ENCODE measurements around the gene CDC34. TPM values are rescaled to one million over a fixed set of nuclear protein-coding genes. Genes with fewer than 3 reads are reported as not detected.

The CDC34 gene
- total and polyA plus RNA-seq, 4 donors = 35.5 to 92.0 (median 86.1) TPM

GRCh38 chr19:508204-509150, 23.1 kb upstream of the CDC34 start:
- 59% methylated on average over 31 of the region's 32 CpGs for WGBS (ENCODE audit: insufficient coverage)
- Histone ChIP-seq H3K4me1 (ENCODE audit: control insufficient read depth, insufficient read depth, low read length) (peaks cover 49% of the 10 kb centered on the region), H3K36me3 (ENCODE audit: control insufficient read depth, insufficient read depth, low read length) (peaks cover 46% of the 10 kb centered on the region), H3K4me3 (ENCODE audit: low read depth, low read length) (peak overlapping the region; percentile 95), H3K27me3 (ENCODE audit: control insufficient read depth, insufficient read depth, low read length) (no peaks in the 10 kb centered on the region), H3K9me3 (ENCODE audit: control insufficient read depth, insufficient read depth, low read length) (no peaks in the 10 kb centered on the region), H3K27ac (ENCODE audit: low read depth, low read length) (no peak overlapping the region)
- no peak for DNase-seq (ENCODE audit: low read depth in 4 of 6, low spot score in 6 of 6)

- peak in 3 of 6 donors; percentile 43 to 87 (median 82) for DNase-seq (ENCODE audit: low read depth in 4 of 6, low spot score in 6 of 6)
- H3K4me1 ChIP-seq (ENCODE audit: control insufficient read depth, insufficient read depth, low read length) = peaks cover 49% of the 10 kb centered on the region
- H3K27me3 ChIP-seq (ENCODE audit: control insufficient read depth, insufficient read depth, low read length) = no peaks in the 10 kb centered on the region
- peak overlapping the region; percentile 61 for H3K27ac ChIP-seq (ENCODE audit: low read depth, low read length)
- H3K9me3 ChIP-seq (ENCODE audit: control insufficient read depth, insufficient read depth, low read length) = no peaks in the 10 kb centered on the region
- no peak overlapping the region for H3K4me3 ChIP-seq (ENCODE audit: low read depth, low read length)
- peaks cover 64% of the 10 kb centered on the region for H3K36me3 ChIP-seq (ENCODE audit: control insufficient read depth, insufficient read depth, low read length)
- WGBS (ENCODE audit: insufficient coverage) = 14% methylated on average over 16 of the region's 21 CpGs
Measured at GRCh38 chr19:510606-511100, 20.9 kb upstream of the CDC34 start.

GRCh38 chr19:511101-511851, 20.3 kb upstream of the CDC34 start:
- peak overlapping the region; percentile 61 for H3K27ac ChIP-seq (ENCODE audit: low read depth, low read length)
- H3K27me3 ChIP-seq (ENCODE audit: control insufficient read depth, insufficient read depth, low read length) = no peaks in the 10 kb centered on the region
- H3K36me3 ChIP-seq (ENCODE audit: control insufficient read depth, insufficient read depth, low read length) = peaks cover 64% of the 10 kb centered on the region
- H3K4me1 ChIP-seq (ENCODE audit: control insufficient read depth, insufficient read depth, low read length) = peaks cover 47% of the 10 kb centered on the region
- H3K9me3 ChIP-seq (ENCODE audit: control insufficient read depth, insufficient read depth, low read length) = no peaks in the 10 kb centered on the region
- WGBS (ENCODE audit: insufficient coverage) = 49% methylated on average over 18 of the region's 30 CpGs
- DNase-seq (ENCODE audit: low read depth in 4 of 6, low spot score in 6 of 6) = peak in 1 of 6 donors; percentile 4
- no peak overlapping the region for H3K4me3 ChIP-seq (ENCODE audit: low read depth, low read length)

- H3K9me3 ChIP-seq (ENCODE audit: control insufficient read depth, insufficient read depth, low read length) = no peaks in the 10 kb centered on the region
- H3K27ac ChIP-seq (ENCODE audit: low read depth, low read length) = no peak overlapping the region
- no peak overlapping the region for H3K4me3 ChIP-seq (ENCODE audit: low read depth, low read length)
- H3K36me3 ChIP-seq (ENCODE audit: control insufficient read depth, insufficient read depth, low read length) = peaks cover 64% of the 10 kb centered on the region
- H3K27me3 ChIP-seq (ENCODE audit: control insufficient read depth, insufficient read depth, low read length) = no peaks in the 10 kb centered on the region
- 30% methylated on average over 62 of the region's 62 CpGs for WGBS (ENCODE audit: insufficient coverage)
- peak in 1 of 6 donors; percentile 2 for DNase-seq (ENCODE audit: low read depth in 4 of 6, low spot score in 6 of 6)
- H3K4me1 ChIP-seq (ENCODE audit: control insufficient read depth, insufficient read depth, low read length) = peaks cover 41% of the 10 kb centered on the region
Measured at GRCh38 chr19:512547-513365, 18.8 kb upstream of the CDC34 start.

- Histone ChIP-seq H3K27me3 (ENCODE audit: control insufficient read depth, insufficient read depth, low read length) (no peaks in the 10 kb centered on the region), H3K36me3 (ENCODE audit: control insufficient read depth, insufficient read depth, low read length) (peaks cover 64% of the 10 kb centered on the region), H3K4me1 (ENCODE audit: control insufficient read depth, insufficient read depth, low read length) (peaks cover 35% of the 10 kb centered on the region), H3K4me3 (ENCODE audit: low read depth, low read length) (no peak overlapping the region), H3K27ac (ENCODE audit: low read depth, low read length) (no peak overlapping the region), H3K9me3 (ENCODE audit: control insufficient read depth, insufficient read depth, low read length) (no peaks in the 10 kb centered on the region)
- WGBS (ENCODE audit: insufficient coverage) = 77% methylated on average over 10 of the region's 10 CpGs
- no peak for DNase-seq (ENCODE audit: low read depth in 4 of 6, low spot score in 6 of 6)
Measured at GRCh38 chr19:513368-514165, 18.0 kb upstream of the CDC34 start.

GRCh38 chr19:514166-514663, 17.3 kb upstream of the CDC34 start:
- H3K27me3 ChIP-seq (ENCODE audit: control insufficient read depth, insufficient read depth, low read length) = no peaks in the 10 kb centered on the region
- no peaks in the 10 kb centered on the region for H3K9me3 ChIP-seq (ENCODE audit: control insufficient read depth, insufficient read depth, low read length)
- WGBS (ENCODE audit: insufficient coverage) = 97% methylated on average over 9 of the region's 9 CpGs

GRCh38 chr19:517721-518597, 13.6 kb upstream of the CDC34 start:
- peaks cover 49% of the 10 kb centered on the region for H3K36me3 ChIP-seq (ENCODE audit: control insufficient read depth, insufficient read depth, low read length)
- H3K4me1 ChIP-seq (ENCODE audit: control insufficient read depth, insufficient read depth, low read length) = peaks cover 8% of the 10 kb centered on the region
- WGBS (ENCODE audit: insufficient coverage) = 62% methylated on average over 10 of the region's 10 CpGs
- DNase-seq (ENCODE audit: low read depth in 4 of 6, low spot score in 6 of 6) = peak in 2 of 6 donors; percentile 27 to 72
- no peaks in the 10 kb centered on the region for H3K27me3 ChIP-seq (ENCODE audit: control insufficient read depth, insufficient read depth, low read length)
- no peak overlapping the region for H3K27ac ChIP-seq (ENCODE audit: low read depth, low read length)
- no peak overlapping the region for H3K4me3 ChIP-seq (ENCODE audit: low read depth, low read length)
- H3K9me3 ChIP-seq (ENCODE audit: control insufficient read depth, insufficient read depth, low read length) = no peaks in the 10 kb centered on the region

More at GRCh38 chr19:514166-514663, 17.3 kb upstream of the CDC34 start:
- peaks cover 62% of the 10 kb centered on the region for H3K36me3 ChIP-seq (ENCODE audit: control insufficient read depth, insufficient read depth, low read length)
- H3K4me3 ChIP-seq (ENCODE audit: low read depth, low read length) = no peak overlapping the region
- H3K27ac ChIP-seq (ENCODE audit: low read depth, low read length) = no peak overlapping the region
- peaks cover 30% of the 10 kb centered on the region for H3K4me1 ChIP-seq (ENCODE audit: control insufficient read depth, insufficient read depth, low read length)
- no peak for DNase-seq (ENCODE audit: low read depth in 4 of 6, low spot score in 6 of 6)

All from spinal cord (tissue), 10 donors.